HG03457 (cell line): ENCODE data around the gene ZEB1.

ENCODE experiments used
- ATAC-seq: cut with Tn5 transposase; IDR thresholded peaks from one replicate; pipeline ENCODE4 v1.9.1; 2021; ENCODE audit warnings: moderate number of reproducible peaks; ENCODE audit not compliant: unreplicated experiment

ZEB1 gene

GRCh38 chr10:31574577-31574976 is 255.6 kb downstream of the ZEB1 start:
- ATAC-seq: no peak

GRCh38 chr10:31578181-31578852 is 259.3 kb downstream of the ZEB1 start:
- ATAC-seq: no peak

- no peak for ATAC-seq
Measured at GRCh38 chr10:31578951-31579350, 259.9 kb downstream of the ZEB1 start.
